Activated CD4-positive, CD25-positive, alpha-beta regulatory T cell treated with anti-CD3 and anti-CD28 coated beads, Interleukin-2, amount 50 U/mL, for 72 hours (primary cell): Measurements from ENCODE around the gene TAS2R38.
"Not testable (repeated sequence)": the region's sequence is repeated elsewhere in the genome, so short reads cannot be mapped to it uniquely, and the experiment has no call there.

Experiments
- DNase-seq: peaks from one replicate; pipeline ENCODE4 v3.0.0; 2021

The TAS2R38 gene

DNA sequence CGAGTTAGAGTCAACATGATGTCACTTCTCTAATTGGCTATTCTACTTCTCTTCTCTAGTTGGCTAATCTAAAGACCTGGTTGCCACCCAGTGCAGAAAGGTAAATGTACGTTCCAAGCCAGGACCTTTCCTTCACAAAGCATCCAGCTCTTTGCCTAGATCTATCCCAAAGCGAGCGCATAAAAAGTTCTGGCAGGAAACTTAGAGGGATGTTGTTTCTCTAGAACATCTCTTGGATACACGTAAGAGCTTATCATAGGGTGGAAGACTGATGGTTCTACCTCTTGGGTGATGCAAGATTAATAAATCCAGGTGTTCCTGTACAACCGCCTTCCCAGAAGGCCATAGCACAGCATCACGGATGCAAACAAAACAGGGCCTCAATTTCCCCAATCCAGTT is at the start of gene TAS2R38:
TAS2R38 (minus strand) TSS at position 101 of the 400 bp plus-strand sequence; CDS start at position 17, 84 bp downstream.
- no peak for DNase-seq

DNA sequence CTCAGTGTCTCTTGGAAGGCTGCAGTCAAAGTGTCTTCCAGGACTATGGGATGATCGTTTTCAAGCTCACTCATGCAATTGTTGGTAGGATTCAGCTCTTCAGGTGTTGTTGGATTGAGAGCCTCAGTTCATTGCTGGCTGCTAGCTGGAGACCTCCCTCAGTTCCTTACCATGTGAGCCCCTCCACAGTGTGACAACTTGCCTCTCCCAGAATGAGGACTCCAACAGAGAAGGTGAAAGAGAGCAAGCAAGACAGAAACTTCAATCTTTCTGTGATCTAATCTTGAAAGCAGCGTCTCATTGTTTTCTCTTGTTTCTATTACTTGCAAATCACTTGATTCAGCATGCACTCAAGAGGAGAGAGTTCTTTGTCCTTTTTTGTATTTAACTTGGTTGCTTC is 44.6 kb upstream of the TAS2R38 start:
- DNase-seq = no peak

DNA sequence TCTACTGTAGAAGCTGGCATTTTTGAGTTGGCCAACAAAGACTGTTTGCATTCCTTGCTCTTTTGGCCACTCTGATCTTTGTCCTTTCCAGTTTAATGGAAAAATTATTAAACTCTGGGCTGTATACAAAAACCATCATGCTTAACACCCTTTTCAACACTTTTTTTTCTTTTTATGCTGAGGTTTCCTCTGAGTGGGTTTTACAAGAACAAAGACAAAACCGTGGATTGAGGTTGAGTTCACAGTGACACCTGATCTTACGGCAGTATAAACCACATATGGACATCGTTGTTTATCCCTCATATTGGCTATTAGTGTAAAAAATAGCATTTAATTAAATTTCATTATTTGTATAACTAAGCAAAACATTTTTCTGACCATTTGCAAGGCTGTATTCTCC is 43.9 kb upstream of the TAS2R38 start:
- DNase-seq = no peak

DNA sequence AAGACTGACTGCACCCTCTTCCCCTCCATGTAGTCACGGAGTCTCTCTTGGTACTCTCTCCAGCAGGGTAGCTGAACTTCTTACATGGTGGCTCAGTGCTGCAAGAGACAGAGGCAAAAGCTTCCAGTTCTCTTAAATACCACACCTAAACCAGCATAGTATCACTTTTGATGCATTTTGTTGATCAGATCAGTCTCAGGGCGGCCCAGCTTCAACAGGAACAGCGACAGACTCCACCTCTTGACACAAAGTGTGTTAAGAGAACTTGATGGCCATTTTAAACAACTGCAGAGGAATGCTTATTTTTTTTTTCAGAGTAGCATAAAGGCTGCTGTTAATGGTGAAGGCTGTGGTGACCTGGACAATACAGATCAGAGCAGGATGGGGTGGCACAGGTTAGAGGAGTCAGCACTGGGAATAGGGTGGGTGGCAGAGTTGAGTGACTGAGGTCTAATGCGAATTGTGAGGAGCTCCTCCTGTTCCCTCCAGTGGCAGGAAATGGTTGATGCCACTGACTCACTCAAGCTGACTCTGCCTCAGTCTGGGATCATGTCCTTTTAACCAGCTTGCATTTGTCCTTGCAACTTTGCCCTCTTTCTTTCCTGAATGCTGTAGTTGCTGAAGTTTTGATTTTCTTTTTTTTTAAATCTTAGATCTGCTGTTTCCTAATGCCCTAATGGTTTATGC is 39.4 kb upstream of the TAS2R38 start:
- DNase-seq = no peak

DNA sequence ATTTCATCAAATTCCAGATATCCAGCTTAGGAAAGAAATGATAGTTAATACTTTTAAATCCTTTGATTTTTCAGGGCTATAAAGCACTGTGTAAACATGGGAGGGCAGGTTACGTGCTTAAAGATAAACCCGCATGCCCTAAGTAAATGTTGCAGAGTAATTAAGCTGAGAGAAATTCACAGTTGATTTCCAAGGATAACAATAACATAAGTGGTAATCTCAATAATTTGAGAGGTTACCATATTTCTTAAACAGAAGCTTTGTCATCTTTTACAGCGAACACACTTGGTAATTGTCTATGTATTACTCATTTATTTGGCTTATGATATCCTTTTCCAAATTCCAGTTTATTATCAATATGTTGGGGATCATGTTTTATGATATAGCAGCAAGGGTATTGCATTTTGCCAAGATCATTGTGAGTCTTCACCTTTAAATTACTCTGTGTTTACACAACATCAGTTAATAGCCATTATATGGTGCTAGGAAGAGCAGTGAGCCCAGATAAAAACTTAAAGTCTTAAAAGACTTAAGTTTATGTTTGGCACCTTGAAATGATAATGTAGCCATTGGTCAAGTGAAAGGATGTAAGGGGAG is 37.5 kb upstream of the TAS2R38 start:
- no peak for DNase-seq

DNA sequence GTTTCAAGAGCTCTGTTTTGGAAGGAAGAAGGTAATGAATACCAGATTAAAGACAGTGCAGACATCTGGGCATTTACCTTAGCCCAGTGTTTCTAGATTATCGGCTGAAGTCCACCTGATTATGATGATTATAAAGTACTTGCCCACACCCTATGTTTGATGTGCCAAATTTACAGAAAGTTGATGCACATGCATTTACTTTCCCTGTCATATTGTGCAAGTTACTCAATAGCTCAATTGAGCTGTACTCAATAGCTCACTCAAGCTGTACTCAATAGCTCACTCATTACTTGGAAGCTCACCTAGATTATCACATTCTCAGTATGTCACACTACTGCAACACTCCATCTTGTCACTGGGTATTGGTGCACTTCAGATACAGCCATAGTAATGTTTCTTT is 35.6 kb upstream of the TAS2R38 start:
- no peak for DNase-seq

DNA sequence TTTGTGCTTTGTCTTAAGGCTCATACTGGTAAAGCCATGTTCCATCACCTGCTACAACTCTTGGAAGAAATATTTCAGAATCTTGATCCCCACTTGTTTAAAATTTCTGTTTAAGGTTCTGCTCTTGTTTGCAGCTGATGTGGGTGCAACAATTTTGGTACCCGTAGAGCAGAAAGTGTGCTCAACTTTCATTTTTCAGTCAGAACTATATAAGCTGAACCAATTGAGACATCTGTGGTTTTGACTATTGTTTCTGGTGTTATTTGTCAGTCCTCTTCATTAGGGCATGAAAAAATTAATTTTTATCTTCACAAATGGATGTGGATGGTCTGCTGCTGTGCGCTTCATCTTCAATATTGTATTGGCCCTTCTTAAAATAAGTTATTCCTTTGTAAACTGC is 33.0 kb upstream of the TAS2R38 start:
- no peak for DNase-seq

DNA sequence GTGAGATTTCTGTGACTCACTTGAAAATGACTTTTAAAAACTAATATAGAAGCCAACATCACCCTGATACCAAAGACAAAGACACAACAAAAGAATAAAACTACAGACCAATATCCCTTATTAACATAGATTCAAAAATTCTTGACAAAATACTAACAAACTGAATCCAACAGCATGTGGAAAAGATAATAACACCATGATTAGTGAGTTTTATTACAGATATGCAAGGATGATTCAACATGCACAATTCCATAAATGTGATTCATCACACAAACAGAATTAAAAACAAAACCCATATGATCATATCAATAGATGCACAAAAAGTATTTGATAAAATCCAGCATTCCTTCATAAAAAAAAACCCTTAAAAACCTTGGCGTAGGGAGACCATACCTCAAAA is 28.6 kb upstream of the TAS2R38 start:
- no peak for DNase-seq

DNA sequence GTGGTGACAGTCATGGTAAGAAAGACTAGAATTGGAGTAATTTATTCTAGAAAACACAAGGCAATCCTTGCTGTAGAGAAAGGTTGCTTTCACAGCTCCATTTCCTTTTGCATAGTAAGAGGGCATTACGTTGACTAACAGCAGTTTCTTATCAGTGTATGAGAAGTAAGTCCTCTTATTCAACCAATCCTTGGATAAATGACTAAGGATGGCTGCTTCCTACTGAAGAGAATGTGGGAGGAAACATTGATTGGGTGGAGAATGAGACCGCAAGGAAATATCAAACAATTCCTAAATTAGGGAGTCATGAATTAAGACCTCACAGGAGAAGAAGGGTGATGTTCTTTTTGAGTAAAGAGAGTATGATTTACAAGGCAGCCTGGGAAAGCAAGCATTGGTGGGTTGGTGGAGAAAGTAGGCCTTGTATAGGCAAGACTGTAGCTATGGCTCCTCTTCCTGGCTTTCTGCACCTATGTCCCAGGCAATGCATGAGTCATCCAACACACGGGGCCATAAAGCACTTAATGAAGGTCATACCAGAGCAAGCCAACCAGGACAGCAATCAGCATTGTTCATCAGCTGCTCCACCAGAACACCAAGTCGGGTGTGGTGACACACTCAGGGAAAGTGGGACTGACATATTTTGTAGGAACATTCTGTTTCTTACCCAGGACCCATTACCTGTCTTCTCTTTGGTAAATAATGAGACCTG is 27.7 kb upstream of the TAS2R38 start:
- no peak for DNase-seq

DNA sequence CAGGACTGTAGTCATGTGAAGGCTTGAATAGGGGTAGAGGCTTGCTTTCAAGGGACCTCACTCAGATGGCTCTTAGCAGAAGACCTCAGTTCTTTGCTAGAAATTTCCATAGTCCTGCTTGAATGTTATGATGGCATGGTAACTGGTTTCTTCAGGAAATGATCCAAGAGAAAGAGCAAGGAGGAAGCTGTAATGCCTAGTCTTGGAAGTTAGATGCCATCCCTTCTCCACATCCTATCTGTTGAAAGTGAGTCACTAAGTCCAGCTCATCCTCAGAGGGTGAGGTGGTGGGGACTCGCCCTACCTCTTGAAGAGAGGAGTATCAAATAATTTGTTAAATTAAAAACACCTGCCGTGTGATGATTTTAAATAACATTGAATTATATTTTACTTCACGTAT is 26.7 kb upstream of the TAS2R38 start:
- DNase-seq = no peak

DNA sequence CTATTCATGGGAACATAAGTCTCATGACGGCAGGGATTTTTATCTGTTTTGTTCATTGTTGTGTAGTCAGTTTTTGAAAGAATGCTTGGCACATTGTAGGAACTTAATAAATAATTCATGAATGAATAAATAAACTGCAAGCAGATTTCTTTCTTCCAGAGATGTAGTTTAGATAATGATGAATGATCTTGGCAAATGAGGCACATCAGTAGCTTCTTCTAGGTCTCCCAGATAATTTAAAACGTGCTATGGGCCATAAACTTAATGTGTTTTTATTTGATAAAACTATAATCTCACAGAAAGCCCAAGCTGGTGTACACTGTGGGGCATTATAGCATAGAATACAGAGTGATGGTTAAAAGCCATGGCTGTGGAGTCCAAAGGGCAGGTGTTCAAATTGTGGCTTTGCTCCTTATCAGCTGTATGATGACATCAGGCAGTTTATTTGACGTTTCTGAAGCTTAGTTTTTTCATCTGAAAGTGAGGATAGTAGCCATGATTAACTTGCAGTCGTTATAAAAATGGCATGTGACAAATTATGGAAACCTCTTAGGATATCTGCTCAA is 25.6 kb upstream of the TAS2R38 start:
- no peak for DNase-seq

DNA sequence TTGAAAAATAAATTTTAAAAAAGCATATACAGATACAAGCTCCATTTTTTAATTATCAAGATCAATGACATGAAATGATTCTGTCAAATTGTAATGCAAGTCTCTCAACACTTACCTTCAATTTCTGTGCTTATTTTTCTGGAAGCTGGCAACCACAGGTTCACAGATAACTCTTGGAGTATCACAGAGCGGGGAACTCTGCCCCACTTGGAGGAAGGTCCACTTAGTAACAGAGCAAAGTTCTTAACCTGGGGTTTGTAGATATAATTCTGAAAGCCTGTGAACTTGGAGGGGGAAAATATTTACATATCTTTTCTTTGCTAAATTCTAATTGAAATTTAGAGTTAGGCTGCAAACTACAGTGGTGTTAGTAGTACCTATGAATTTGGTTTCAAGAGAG is 19.8 kb upstream of the TAS2R38 start:
- DNase-seq = no peak

DNA sequence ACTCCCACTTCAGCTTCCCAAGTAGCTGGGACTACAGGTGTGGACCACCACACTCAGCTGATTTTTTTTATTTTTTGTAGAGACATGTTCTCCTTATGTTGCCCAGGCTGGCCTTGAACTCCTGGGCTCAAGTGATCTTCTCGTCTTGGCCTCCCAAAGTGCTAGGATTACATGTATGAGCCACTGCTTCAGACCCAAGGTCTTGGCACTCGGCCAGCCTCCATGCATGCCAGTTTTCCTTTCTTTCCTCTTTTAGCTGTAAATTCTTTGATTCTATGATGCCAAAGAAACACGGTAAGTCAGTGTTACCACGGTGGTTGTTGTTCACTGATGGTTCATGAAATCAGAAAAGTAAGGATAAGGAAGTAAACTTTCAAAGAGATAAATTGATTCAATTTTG is 19.1 kb upstream of the TAS2R38 start:
- DNase-seq = no peak

DNA sequence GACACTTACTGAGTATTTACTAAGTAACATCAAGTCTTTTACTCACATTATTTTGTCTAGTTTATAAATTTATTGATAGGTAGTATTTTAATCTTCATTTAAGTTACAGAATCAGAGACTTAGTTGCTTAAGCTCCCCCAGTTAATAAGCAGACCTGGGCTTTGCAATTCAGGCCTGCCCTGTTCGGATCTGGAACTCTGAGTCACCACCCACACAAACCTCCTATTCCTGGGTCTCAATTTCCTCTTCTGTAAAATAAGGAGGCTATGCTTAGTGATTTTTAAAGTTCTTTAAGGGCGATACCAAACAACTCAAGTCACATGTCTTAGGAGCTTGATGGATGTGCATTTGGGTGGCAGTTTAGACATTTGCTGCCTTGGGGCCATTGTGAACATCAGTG is 18.6 kb upstream of the TAS2R38 start:
- no peak for DNase-seq

DNA sequence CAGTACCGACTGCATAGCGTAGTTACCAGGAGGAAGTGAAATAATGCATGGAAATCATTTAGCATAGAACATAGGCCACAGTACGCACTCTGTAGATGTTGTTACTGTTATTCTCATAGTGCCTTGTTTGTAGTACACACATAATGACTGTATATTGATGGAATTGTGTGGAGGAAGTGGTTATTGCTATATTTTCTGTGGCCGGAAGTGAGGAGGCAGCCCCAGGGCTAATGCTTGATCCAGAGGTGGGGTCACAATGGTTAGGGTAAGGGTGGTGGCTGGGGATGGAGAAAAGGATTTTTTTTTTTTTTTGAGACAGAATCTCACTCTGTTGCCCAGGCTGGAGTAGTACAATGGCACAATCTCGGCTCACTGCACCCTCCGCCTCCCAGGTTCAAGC is 17.6 kb upstream of the TAS2R38 start:
- no peak for DNase-seq

DNA sequence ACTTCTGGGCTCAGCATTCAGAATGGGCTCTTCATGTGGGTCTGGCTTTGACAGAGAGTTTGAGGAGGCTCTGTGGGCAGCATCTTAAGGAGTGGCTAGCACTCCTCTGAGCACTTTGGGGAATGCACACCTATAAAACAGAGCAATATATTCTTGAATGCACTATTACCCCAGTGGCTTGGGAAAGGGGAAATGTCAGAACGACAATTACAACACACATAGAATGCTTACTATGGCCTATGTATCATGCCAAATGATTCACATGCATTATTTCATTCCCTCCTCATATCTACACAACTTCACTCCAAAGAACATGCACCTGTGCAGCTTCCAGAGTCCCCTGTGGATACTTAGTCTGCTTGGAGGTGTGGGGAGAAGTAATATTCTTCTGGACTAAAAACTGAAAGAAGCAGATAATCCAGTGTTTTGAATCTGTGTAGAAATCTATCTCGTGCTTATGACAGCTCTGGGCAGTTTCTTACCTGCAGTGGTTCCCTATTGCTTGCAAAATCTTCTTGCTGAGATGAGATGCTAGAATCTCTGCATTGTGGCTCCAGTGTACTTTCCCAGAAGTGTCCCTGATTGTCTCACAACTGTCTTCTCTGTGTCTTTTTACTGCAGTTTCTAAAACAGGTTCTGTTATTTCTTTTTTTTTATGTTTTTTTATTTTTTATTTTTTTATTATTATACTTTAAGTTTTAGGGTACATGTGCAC is 16.6 kb upstream of the TAS2R38 start:
- DNase-seq = no peak

DNA sequence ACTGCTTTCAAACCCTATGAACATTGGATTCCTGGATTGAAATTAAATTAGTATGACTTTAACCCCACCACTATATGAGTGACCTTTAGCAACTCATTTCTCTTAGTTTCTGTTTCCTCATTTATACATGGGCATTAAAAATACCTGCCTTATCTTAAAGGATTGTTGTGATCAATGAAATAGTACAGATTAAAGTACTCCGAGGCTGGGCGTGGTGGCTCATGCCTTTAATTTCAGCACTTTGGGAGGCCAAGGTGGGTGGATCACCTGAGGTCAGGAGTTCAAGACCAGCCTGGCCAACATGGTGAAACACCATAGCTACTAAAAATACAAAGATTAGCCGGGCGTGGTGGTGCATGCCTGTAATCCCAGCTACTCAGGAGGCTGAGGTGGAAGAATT is 14.2 kb upstream of the TAS2R38 start:
- not testable (repeated sequence) for DNase-seq

DNA sequence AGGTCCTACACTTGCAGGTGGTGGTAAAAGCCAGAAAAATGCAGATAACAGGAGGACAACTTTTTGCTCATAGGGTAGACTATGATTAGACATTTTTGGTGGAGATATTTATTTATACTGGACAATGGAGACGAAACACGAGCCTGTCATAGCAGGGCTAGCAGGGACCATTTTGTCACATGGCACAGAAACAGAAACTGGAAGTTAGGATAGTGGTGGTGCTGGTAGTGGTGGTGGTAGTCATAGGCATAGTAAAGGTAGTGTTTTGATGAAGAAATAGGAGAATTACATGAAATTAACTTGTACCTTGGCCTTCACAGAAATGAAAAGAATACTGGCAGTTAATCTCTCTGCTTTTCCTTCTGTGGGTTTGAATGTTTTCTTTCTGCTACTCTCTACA is 13.3 kb upstream of the TAS2R38 start:
- DNase-seq = no peak

DNA sequence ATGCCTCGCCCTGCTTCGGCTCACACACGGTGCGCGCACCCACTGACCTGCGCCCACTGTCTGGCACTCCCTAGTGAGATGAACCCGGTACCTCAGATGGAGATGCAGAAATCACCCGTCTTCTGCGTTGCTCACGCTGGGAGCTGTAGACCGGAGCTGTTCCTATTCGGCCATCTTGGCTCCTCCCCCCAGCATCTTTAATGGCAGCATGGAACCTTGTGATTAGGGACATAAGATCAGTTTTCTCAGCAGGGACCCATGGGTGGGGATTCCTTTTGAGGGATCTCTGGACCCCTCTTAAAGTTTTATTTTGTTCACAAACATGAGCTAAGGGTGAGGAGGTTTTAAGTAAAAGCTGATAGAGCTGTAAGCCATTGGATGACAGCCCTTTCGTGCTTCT is 12.4 kb upstream of the TAS2R38 start:
- DNase-seq = not testable (repeated sequence)

DNA sequence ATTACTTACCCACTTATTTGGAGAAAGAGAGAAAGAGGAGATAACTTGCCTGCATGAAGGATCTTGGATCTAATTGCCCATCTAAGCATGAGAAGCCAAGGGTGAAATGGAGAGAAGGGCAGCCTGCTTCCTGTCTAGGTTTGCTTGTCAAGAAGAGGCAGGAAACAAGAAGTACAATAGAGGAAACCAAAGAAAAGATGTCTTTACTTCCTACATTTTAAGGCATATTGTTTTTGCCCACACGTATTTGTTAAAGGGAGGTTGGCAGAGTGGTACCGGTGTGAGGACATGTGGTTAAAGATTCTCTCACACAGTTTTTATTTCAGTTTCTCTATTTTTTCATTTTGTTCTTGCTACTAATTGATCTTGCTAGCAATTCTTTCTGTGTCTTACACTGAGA is 6.0 kb upstream of the TAS2R38 start:
- DNase-seq = no peak

DNA sequence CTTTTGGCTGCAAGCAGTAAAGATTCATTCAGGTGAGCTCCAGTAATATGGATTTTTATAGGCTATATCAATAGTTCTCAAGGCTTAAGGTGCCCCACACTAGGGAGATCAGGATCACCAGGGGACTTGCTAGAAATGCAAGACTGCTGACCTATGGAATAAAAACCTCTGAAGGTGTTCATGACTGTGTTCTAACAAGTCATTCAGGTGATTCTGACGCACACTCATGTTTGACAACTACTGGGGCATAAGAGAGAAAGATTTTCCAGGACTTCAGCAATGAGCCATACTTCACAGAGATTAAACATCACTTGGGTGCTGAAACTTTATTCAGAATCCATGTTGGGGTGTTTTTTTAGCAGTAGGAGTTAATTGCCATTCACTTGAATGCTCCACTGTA is 4.8 kb upstream of the TAS2R38 start:
- DNase-seq = no peak

DNA sequence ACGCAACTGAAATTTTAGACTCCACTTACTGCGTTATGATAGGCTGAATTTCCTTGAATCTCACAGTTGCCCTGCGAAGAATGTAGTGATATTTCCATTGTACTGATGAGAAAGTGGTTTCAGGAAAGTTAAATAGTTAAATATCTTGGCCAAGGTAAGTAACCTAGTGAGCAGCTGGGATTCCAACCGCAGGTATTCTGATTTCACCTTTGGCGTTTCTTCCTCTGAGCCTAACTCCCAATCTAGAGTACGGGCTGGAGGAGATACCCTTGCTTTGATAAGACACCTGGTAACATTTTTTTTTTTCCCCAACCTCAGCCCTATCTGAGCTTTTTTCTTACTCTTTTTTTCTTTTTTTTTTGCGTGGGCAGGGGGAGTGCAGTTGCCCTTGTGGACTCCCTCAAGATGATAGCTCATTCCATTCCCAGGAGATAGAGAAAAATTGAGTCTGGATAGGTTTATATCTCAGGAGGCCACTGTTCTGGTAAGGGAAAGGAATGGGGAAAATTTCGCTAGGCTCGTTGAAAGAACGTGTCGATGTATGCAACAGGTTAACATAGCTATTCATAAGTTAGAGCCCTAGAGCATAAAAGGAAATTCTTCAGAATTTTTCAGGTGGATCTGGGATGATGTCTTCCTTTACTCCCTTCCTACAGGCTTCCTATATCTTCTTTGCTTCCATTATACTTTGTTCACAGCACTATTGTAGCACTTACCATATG is 3.1 kb upstream of the TAS2R38 start:
- no peak for DNase-seq
